SK-N-MC (cell line): ENCODE measurements around the gene FBXL16.
"Not testable (repeated sequence)": the region's sequence is repeated elsewhere in the genome, so short reads cannot be mapped to it uniquely, and the experiment has no call there.

Source experiments
- DNase-seq: peaks from one replicate; pipeline ENCODE4 v3.0.0-alpha.2; 2011; ENCODE audit warnings: low read depth, low spot score
- H3K27ac ChIP-seq: fragments of 200-600 bp; sonication (generic); 2 replicates; pipeline ENCODE4 v1.5.1; 2016; ENCODE audit warnings: mixed run types
- H3K36me3 ChIP-seq: fragments of 200-600 bp; sonication (generic); 2 replicates; pipeline ENCODE4 v1.6.1; 2017; ENCODE audit warnings: antibody characterized with exemption, low read length, mixed read lengths; ENCODE audit not compliant: insufficient read depth
- H3K4me3 ChIP-seq: fragments of 200-600 bp; sonication (generic); 2 replicates; pipeline ENCODE4 v1.5.1; 2016
- H3K9ac ChIP-seq: fragments of 200-600 bp; sonication (generic); 2 replicates; pipeline ENCODE4 v1.8.0; 2017; ENCODE audit warnings: mixed run types, mixed read lengths; ENCODE audit not compliant: insufficient read length
- H3K9me3 ChIP-seq: fragments of 200-600 bp; sonication (generic); 2 replicates; pipeline ENCODE4 v1.6.1; 2017; ENCODE audit warnings: low read depth, mild to moderate bottlenecking, antibody characterized with exemption, low read length, moderate library complexity, mixed read lengths
- EZH2 ChIP-seq: fragments of 200-600 bp; sonication (generic); IDR thresholded peaks from one replicate; pipeline ENCODE4 v1.6.1; 2017; ENCODE audit warnings: antibody characterized with exemption
- FOXP2 ChIP-seq: optimal IDR thresholded peaks from 2 replicates; pipeline ENCODE3; 2011; ENCODE audit warnings: mild to moderate bottlenecking, moderate library complexity; ENCODE audit not compliant: insufficient read depth; ENCODE audit errors: extremely low read length, control extremely low read depth
- POLR2AphosphoS5 ChIP-seq: IDR thresholded peaks from 2 replicates; pipeline ENCODE4 v1.6.1; 2012; ENCODE audit warnings: mild to moderate bottlenecking, low read depth, low read length, borderline replicate concordance

FBXL16 gene

DNA sequence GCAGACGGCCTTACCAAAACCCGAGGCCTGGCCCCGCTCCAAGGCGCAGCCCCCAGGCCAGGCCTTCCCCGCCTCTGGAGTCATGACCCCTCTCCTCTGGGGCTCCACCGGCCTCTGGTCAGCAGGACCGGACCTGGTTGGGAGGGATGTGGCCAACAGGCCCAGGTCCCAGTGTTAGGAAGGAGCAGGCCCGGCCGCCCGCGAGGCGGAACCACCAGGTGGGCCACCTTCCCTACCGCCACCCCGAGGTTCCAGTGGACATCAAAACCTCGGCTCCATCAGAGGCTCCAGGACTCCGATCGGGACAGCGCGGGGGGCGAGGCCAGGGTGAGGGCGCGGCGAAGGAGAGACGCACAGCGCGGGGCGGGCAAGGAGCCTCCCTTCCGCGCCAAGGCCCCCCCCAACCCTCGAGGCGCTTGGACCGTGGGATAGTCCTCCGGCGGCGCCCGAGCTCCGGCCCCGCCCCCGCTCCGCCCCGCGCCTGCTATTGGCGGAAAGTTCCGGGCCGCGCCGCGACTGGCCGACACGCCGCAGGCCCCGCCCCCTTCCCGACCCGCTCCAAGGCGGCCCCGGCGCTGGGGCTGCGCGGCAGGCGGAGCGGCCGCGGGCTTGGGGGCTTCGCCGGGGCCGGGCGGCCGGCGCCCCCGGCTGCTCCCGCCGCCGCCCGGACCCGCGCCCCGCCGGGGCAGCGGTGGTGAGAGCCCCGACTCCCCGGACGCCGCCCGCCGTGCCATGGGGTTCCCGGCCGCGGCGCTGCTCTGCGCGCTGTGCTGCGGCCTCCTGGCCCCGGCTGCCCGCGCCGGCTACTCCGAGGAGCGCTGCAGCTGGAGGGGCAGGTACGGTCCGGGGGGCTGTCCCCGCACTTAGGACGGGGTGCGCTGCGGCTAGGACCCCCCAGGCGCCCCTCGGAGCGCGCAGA, 9.2 kb upstream of the FBXL16 start, which contains the start of gene METRN:
Gene METRN (plus strand): TSS at position 561 of the 919 bp plus-strand sequence. CDS start 172 bp downstream, at position 733.
- Histone ChIP-seq H3K9me3 (no peaks in the 10 kb centered on the region), H3K4me3 (peak within 1 kb of the TSS; percentile 43), H3K9ac (no peak within 1 kb of the TSS), H3K36me3 (no peaks in the 10 kb centered on the region), H3K27ac (no peak within 1 kb of the TSS)
- DNase-seq: no peak
- no peak for TF ChIP-seq FOXP2
- no peak for TF ChIP-seq EZH2
- no peak for TF ChIP-seq POLR2AphosphoS5

DNA sequence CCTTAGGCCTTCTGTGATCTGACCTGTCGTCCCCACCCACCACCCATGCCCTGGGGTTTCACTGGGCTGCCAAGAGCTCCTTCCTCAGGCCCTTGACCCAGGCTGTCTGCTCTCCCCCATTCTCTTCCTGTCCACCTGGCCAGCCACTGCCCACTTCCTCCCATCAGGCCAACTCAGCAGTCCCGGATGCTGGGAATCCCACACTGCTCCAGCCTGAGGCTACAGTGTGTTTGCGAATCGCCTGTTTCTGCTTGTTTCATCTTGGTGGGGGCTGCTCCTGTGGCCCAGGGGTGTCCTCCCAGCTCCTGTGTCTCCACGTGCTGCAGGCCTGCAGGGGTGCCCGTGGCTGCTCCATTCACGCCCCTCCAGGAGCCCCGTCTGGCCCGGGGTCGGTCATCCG, 8.5 kb upstream of the FBXL16 start:
- H3K27ac ChIP-seq: no peak overlapping the region
- H3K4me3 ChIP-seq: no peak overlapping the region
- no peaks in the 10 kb centered on the region for H3K36me3 ChIP-seq
- no peak for TF ChIP-seq POLR2AphosphoS5
- TF ChIP-seq EZH2: no peak
- TF ChIP-seq FOXP2: no peak
- H3K9ac ChIP-seq: no peak overlapping the region
- H3K9me3 ChIP-seq: no peaks in the 10 kb centered on the region
- no peak for DNase-seq

DNA sequence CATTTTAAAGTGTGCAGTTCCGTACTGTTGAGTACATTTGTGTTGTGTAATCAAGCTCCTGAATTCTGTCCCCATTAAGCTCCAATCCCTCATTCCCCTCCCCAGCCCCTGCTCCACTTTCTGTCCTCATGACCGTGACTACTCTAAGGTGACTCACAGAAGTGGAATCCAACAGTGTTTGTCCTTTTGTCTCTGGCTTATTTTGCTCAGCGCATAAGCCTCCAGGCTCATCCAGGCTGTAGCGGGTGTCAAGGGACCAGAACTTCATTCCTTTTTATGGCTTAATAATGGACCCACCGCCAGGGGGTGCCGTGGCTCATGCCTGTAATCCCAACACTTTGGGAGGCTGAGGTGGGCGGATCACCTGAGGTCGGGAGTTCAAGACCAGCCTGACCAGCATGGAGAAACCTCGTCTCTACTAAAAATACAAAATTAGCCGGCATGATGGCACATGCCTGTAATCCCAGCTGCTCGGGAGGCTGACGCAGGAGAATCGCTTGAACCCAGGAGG, 7.2 kb upstream of the FBXL16 start:
- not testable (repeated sequence) for H3K9me3 ChIP-seq, H3K9ac ChIP-seq, H3K4me3 ChIP-seq, H3K27ac ChIP-seq, H3K36me3 ChIP-seq, DNase-seq

DNA sequence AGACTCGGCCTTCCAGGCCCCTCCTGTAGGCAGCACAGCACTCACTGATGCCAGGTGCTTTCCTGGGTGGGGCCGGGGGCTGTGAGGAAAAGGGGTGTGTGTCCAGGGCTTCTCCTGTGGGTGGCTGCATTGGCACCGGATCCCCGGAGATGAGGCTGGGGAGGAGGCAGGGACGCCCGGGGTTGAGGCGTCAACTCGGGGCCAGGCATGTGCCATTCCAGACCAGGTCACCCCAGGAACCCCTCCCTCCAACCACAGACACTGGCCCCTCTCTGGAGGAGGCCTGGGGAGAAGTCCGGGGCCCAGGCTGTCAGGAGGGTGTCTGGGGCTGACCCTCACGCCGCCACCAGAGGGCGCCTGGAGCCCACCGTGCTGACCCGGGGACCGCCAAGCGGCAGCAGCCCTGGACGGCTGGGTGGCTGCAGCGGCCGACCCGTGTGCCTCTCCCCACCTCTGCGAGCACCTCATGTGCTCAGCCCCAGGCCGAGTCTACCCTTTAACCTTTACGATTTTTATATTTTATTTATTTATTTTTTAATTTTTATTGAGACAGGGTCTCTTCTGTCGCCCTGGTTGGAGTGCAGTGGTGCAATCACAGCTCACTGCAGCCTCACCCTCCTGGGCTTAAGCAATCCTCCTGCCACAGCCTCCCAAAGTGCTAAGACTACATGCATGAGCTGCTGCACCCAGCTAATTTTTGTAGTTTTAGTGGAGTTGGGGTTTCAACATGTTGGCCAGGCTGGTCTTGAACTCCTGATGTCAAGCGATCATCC, 6.1 kb upstream of the FBXL16 start:
- DNase-seq: no peak
- Histone ChIP-seq H3K9ac (no peak overlapping the region), H3K9me3 (no peaks in the 10 kb centered on the region)

DNA sequence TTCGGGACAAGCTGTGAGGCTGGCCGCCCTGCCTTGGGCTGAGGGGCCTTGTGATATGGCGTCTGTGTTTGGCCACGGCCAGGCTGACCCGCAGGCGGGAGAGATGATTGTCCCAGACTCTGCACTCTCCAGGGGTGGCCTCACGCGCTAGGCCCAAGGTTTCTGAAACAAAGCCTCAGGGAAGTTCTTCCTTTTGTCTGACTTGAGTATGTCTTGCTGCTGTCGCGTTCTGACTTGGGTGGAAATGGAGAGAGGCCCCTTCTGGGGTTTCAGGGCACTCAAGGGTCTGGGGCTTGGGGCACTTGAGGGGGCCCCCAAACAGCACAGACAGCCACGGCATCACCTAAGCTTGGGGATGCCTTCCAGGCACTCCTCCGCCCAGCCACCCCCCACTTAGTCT, 5.5 kb upstream of the FBXL16 start:
- TF ChIP-seq POLR2AphosphoS5 (no peak), FOXP2 (no peak), EZH2 (no peak)
- Histone ChIP-seq H3K4me3 (no peak overlapping the region), H3K9me3 (no peaks in the 10 kb centered on the region), H3K27ac (no peak overlapping the region), H3K36me3 (no peaks in the 10 kb centered on the region), H3K9ac (no peak overlapping the region)
- DNase-seq: no peak

More for the DNA sequence above, 6.1 kb upstream of the FBXL16 start:
- TF ChIP-seq FOXP2 (no peak), POLR2AphosphoS5 (no peak), EZH2 (no peak)
- H3K27ac ChIP-seq: no peak overlapping the region
- no peaks in the 10 kb centered on the region for H3K36me3 ChIP-seq
- no peak overlapping the region for H3K4me3 ChIP-seq

DNA sequence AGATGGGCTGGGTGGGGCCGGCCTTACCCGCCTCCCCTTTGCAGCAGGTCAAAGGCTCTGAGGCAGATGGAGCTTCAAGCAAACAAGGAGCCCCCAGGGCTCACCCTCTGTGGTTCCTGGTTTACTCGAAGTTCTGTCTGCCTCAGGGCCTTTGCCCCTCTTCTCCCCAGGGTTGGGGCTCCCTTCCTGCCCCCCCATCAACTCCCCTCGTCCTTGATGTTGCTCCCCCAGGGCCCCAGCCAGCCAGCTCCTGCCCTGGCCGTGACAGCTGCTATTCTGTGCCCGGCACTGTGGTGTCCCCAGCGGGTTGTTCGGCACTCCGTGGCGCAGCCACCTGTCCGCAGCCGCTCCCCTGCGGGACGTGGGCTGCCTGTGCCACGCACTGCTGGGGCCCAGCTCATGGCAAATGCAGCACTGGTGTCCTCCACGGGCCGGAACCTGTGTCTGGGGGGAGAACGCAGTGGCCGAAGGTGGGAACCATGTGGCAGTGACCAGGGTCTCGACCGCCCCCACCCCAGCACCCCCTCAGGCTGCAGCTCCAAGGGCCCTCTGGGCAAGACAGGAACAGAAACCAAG, 5.0 kb upstream of the FBXL16 start:
- H3K9ac ChIP-seq: no peak overlapping the region

DNA sequence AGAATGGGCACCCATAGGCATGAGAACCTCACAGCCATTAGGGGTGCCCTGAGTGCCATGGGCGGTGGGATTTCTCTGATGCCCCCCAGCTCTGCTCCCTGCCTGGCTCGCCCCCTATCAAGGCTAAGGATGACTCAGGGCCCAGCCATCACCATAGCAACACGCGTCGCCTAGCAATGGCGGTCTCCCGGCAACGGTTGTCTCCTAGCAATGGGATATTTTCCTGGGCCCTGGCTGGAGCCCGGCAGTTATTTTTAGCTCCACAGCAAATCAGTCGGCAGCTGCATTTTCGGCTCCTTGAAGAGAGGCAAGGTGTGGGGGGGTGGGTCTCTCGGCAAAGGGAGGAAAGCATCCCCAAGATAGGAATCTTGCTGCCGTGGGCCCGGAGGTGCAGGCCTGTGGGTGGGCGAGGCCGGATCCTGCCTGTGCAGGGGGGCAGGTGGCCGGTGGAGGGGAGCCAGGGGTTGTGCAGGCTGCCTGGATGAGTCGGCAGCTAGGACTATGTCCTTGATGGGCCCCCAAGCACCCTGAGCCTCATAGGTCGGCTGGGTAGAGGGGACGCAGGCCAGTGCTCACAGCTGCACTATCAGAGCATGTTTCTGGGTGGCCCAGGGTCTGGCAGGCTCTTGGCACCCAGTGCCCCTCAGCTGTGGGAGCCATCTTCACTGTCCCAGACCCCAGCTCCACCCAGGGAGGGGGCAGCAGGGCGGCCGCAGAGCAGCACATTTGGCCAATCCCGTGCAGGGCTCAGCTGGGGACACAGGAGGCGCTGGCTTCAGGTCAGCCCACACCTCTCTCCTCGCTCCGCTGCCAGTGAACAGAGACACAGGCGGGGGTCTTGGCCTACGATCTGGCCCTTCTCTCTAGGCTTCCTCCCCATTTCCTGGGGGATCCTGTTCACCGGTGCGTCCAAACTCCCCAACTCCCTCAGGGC, 4.2 kb upstream of the FBXL16 start:
- no peaks in the 10 kb centered on the region for H3K36me3 ChIP-seq
- peak; percentile 44 for DNase-seq
- H3K27ac ChIP-seq: no peak overlapping the region
- TF ChIP-seq EZH2: no peak
- TF ChIP-seq FOXP2: no peak
- no peak for TF ChIP-seq POLR2AphosphoS5
- H3K9me3 ChIP-seq: no peaks in the 10 kb centered on the region
- H3K9ac ChIP-seq: no peak overlapping the region
- H3K4me3 ChIP-seq: no peak overlapping the region

More for the DNA sequence above, 5.0 kb upstream of the FBXL16 start:
- TF ChIP-seq POLR2AphosphoS5: no peak
- no peak for TF ChIP-seq FOXP2
- no peak for TF ChIP-seq EZH2
- no peak overlapping the region for H3K27ac ChIP-seq
- H3K36me3 ChIP-seq: no peaks in the 10 kb centered on the region
- no peak for DNase-seq
- no peak overlapping the region for H3K4me3 ChIP-seq
- no peaks in the 10 kb centered on the region for H3K9me3 ChIP-seq
